B cell (primary cell): ENCODE measurements around the gene RUFY4. TPM values are rescaled to one million over a fixed set of nuclear protein-coding genes. Genes with fewer than 3 reads are reported as not detected.
"Not testable (repeated sequence)": the region's sequence is repeated elsewhere in the genome, so short reads cannot be mapped to it uniquely, and the experiment has no call there.

Experiments
- ATAC-seq: fragments of 200-7000 bp; cut with Tn5 transposase; one replicate; pipeline ENCODE4 v1.10.0; 2021; ENCODE audit warnings: low read depth, mild to moderate bottlenecking, moderate number of reproducible peaks, moderate library complexity
- CTCF ChIA-PET: fragments of 350-600 bp; sonication (Branson Sonifier 250); formaldehyde crosslinking; loops from one replicate; lab custom pipeline; 2021; ENCODE audit warnings: antibody characterized with exemption, inconsistent platforms; lab: Charles Lee
- POLR2A ChIA-PET: fragments of 350-600 bp; sonication (Branson Sonifier 250); formaldehyde crosslinking; loops from one replicate; lab custom pipeline; 2021; ENCODE audit warnings: antibody characterized with exemption; lab: Charles Lee
- DNase-seq: peaks from one replicate; pipeline ENCODE4 v3.0.0; 2013
- H2AFZ ChIP-seq: 2 replicates; pipeline ENCODE4 v1.6.1; 2012; ENCODE audit warnings: mild to moderate bottlenecking, low read depth, low read length; ENCODE audit not compliant: insufficient read depth, poor library complexity, severe bottlenecking
- H3K27ac ChIP-seq, 2 donors: 1 replicate in 1 of 2; 2 replicates in 1 of 2; pipeline ENCODE4 v1.5.1; 2012 to 2013; ENCODE audit warnings: low read length in 2 of 2, mild to moderate bottlenecking in 2 of 2, moderate library complexity in 1 of 2
- H3K27me3 ChIP-seq, 4 experiments: fragments of 200-600 bp in 1 of 4; sonication (generic) in 1 of 4; replicated peaks in 1 of 4; 1 replicate in 2 of 4; 2 replicates in 2 of 4; pipeline versions ENCODE4 v1.6.1 to v1.7.0; 2013 to 2016; ENCODE audit warnings: low read length in 3 of 4, mild to moderate bottlenecking in 2 of 4, mixed read lengths in 1 of 4, moderate library complexity in 1 of 4; ENCODE audit not compliant: insufficient read depth in 4 of 4, control insufficient read depth in 3 of 4; ENCODE audit errors: control extremely low read depth in 1 of 4
- H3K36me3 ChIP-seq, 2 experiments: replicated peaks in 1 of 2; 1 replicate in 1 of 2; 2 replicates in 1 of 2; pipeline versions ENCODE4 v1.6.1 to v1.7.1; 2013; ENCODE audit warnings: low read length in 1 of 2; ENCODE audit not compliant: insufficient read depth in 2 of 2, control insufficient read depth in 1 of 2; ENCODE audit errors: control extremely low read depth in 1 of 2, extremely low read depth in 1 of 2
- H3K4me1 ChIP-seq, 2 donors: fragments of 200-600 bp in 1 of 2; sonication (generic) in 1 of 2; 1 replicate in 1 of 2; 2 replicates in 1 of 2; pipeline versions ENCODE4 v1.5.1 to v1.6.1; 2013 to 2017; ENCODE audit warnings: low read length in 2 of 2; ENCODE audit not compliant: control insufficient read depth in 2 of 2, insufficient read depth in 2 of 2
- H3K4me2 ChIP-seq: replicated peaks from 2 replicates; pipeline ENCODE3; 2012; ENCODE audit warnings: mild to moderate bottlenecking, low read depth, low read length; ENCODE audit not compliant: poor library complexity, severe bottlenecking
- H3K4me3 ChIP-seq, 5 experiments: fragments of 200-600 bp in 1 of 5; sonication (generic) in 1 of 5; 1 replicate in 3 of 5; 2 replicates in 2 of 5; pipeline versions ENCODE4 v1.5.1 to v1.7.0; 2011 to 2016; ENCODE audit warnings: low read length in 4 of 5, mild to moderate bottlenecking in 4 of 5, low read depth in 2 of 5, control low read depth in 1 of 5, moderate library complexity in 1 of 5; ENCODE audit not compliant: insufficient read depth in 1 of 5; ENCODE audit errors: control extremely low read depth in 1 of 5, extremely low read depth in 1 of 5
- H3K79me2 ChIP-seq: fragments of 200-600 bp; sonication (generic); one replicate; pipeline ENCODE4 v1.6.0; 2016; ENCODE audit warnings: low read length; ENCODE audit not compliant: control insufficient read depth, insufficient read depth
- H3K9ac ChIP-seq: fragments of 200-600 bp; sonication (generic); 2 replicates; pipeline ENCODE4 v1.6.1; 2017; ENCODE audit warnings: mild to moderate bottlenecking, low read length, moderate library complexity
- H3K9me3 ChIP-seq, 3 donors: one replicate each; pipeline versions ENCODE4 v1.6.1 to v1.7.1; 2013; ENCODE audit warnings: low read length in 2 of 3; ENCODE audit not compliant: control insufficient read depth in 2 of 3, insufficient read depth in 1 of 3; ENCODE audit errors: control extremely low read depth in 1 of 3
- H4K20me1 ChIP-seq: 2 replicates; pipeline ENCODE4 v1.6.0; 2012; ENCODE audit warnings: mild to moderate bottlenecking, low read length; ENCODE audit not compliant: insufficient read depth, control insufficient read depth, poor library complexity, severe bottlenecking
- H3K27ac Mint-ChIP-seq: one replicate; pipeline ENCODE4 v1.8.0; 2021; ENCODE audit warnings: mixed read lengths
- H3K27me3 Mint-ChIP-seq: one replicate; pipeline ENCODE4 v1.8.0; 2021; ENCODE audit warnings: mixed read lengths
- H3K4me1 Mint-ChIP-seq: one replicate; pipeline ENCODE4 v1.8.0; 2021; ENCODE audit warnings: mixed read lengths
- H3K4me3 Mint-ChIP-seq: one replicate; pipeline ENCODE4 v1.8.0; 2021; ENCODE audit warnings: mixed read lengths
- H3K9me3 Mint-ChIP-seq: one replicate; pipeline ENCODE4 v1.8.0; 2022; ENCODE audit warnings: mixed read lengths; ENCODE audit not compliant: insufficient read depth
- EZH2 ChIP-seq: IDR thresholded peaks from 2 replicates; pipeline ENCODE4 v1.6.1; 2012; ENCODE audit warnings: borderline replicate concordance, low read depth, mild to moderate bottlenecking, moderate library complexity, low read length; ENCODE audit not compliant: insufficient read depth, poor library complexity, severe bottlenecking
- WGBS: methylation state at CpG from one replicate; pipeline ENCODE4 v1.1.5; 2013; ENCODE audit warnings: missing lambda C conversion rate; ENCODE audit not compliant: insufficient coverage; 5-methylcytosine and 5-hydroxymethylcytosine counted together
- intact Hi-C: fragments of 100-400 bp; cut with micrococcal nuclease; formaldehyde crosslinking; loops from one replicate; pipeline ENCODE4 v1.10.0; 2022
- polyA plus RNA-seq: library from polyadenylated mRNA; depleted of rRNA; stranded (reverse); fragments of >200 nt; gene quantifications from 2 replicates; pipeline ENCODE4 v1.2.3, GENCODE V29; 2012
- total RNA-seq, 2 donors: library from RNA; stranded (reverse); fragments of 120-200 nt in 1 of 2; gene quantifications; 1 replicate in 1 of 2; 2 replicates in 1 of 2; pipeline versions ENCODE4 v1.2.3 to v1.2.4, GENCODE V29; 2013 to 2022
- TF ChIP-seq, protein P1 (sequence below): fragments of 200-600 bp; IDR thresholded peaks from one replicate; pipeline ENCODE4 v1.8.0; 2022; ENCODE audit warnings: antibody characterized with exemption, mild to moderate bottlenecking

The RUFY4 gene
- total and polyA plus RNA-seq, 2 donors (not counting 1 experiment from before 2014, with no cell fraction given): 0.34 TPM; not detected in 1

DNA sequence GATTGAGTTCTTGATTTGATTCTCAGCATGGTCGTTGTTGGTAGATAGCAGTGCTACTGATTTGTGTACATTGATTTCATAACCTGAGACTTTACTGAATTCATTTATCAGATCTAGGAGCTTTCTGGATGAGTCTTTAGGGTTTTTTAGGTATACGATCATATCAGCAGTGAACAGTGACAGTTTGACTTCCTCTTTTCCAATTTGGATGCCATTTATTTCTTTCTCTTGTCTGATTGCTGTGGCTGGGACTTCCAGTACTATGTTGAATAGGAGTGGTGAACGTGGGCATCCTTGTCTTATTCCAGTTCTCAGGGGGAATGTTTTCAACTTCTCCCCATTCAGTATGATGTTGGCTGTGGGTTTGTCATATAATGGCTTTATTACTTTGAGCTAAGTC lies 28.9 kb downstream of the RUFY4 start:
- H4K20me1 ChIP-seq: no peaks in the 10 kb centered on the region
- peaks cover 0 to 2% (median 0%) of the 10 kb centered on the region in 3 donors for H3K9me3 ChIP-seq
- H3K27ac ChIP-seq: no peak overlapping the region
- POLR2A ChIA-PET: no interaction called here
- H3K9ac ChIP-seq: no peak overlapping the region
- WGBS: no CpG with 5 or more reads among the region's 3 CpGs
- no peak for ATAC-seq
- H3K79me2 ChIP-seq: no peaks in the 10 kb centered on the region
- no peaks in the 10 kb centered on the region for H3K36me3 ChIP-seq
- no peaks in the 10 kb centered on the region for H3K27me3 ChIP-seq
- no peak for DNase-seq
- intact Hi-C loops: no loop called here
- H3K4me3 ChIP-seq: no peak overlapping the region
- Mint-ChIP-seq H3K27ac (no peak overlapping the region), H3K9me3 (peaks cover 3% of the 10 kb centered on the region), H3K27me3 (peaks cover 11% of the 10 kb centered on the region), H3K4me1 (no peaks in the 10 kb centered on the region), H3K4me3 (no peak overlapping the region)
- H3K4me1 ChIP-seq: no peaks in the 10 kb centered on the region
- CTCF ChIA-PET: interaction anchor here (0.5 kb wide), 1 partner anchor 1690 kb away, joined by 4 read pairs; no protein-coding TSS in a partner anchor
- no peak overlapping the region for H2AFZ ChIP-seq
- TF ChIP-seq, protein P1, sequence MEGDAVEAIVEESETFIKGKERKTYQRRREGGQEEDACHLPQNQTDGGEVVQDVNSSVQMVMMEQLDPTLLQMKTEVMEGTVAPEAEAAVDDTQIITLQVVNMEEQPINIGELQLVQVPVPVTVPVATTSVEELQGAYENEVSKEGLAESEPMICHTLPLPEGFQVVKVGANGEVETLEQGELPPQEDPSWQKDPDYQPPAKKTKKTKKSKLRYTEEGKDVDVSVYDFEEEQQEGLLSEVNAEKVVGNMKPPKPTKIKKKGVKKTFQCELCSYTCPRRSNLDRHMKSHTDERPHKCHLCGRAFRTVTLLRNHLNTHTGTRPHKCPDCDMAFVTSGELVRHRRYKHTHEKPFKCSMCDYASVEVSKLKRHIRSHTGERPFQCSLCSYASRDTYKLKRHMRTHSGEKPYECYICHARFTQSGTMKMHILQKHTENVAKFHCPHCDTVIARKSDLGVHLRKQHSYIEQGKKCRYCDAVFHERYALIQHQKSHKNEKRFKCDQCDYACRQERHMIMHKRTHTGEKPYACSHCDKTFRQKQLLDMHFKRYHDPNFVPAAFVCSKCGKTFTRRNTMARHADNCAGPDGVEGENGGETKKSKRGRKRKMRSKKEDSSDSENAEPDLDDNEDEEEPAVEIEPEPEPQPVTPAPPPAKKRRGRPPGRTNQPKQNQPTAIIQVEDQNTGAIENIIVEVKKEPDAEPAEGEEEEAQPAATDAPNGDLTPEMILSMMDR: no peak
- no peak for TF ChIP-seq EZH2
- H3K4me2 ChIP-seq: no peak overlapping the region

DNA sequence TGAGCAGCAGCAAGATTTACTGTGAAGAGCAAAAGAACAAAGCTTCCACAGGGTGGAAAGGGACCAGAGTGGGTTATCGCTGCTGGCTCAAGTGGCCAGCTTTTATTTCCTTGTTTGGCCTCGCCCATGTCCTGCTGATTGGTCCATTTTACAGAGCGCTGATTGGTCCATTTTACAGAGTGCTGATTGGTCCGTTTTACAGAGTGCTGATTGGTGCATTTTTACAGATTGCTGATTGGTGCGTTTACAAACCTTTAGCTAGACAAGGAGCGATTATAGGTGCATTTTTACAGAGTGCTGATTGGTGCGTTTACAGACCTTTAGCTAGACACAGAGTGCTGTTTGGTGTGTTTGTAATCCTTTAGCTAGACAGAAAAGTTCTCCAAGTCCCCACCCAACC lies 39.8 kb downstream of the RUFY4 start:
- CTCF ChIA-PET, H3K4me3 Mint-ChIP-seq, POLR2A ChIA-PET, H3K36me3 ChIP-seq, H3K27ac ChIP-seq, H3K27me3 ChIP-seq, ATAC-seq, H3K4me1 ChIP-seq, H4K20me1 ChIP-seq, H3K9me3 Mint-ChIP-seq, H3K4me1 Mint-ChIP-seq, intact Hi-C loops, DNase-seq, H2AFZ ChIP-seq, H3K4me3 ChIP-seq, H3K9ac ChIP-seq, H3K4me2 ChIP-seq, H3K27ac Mint-ChIP-seq, H3K79me2 ChIP-seq: not testable (repeated sequence)
- H3K27me3 Mint-ChIP-seq: peaks cover 46% of the 10 kb centered on the region
- WGBS: 83% methylated on average over 5 of the region's 7 CpGs
- H3K9me3 ChIP-seq: peaks cover 0 to 18% (median 3%) of the 10 kb centered on the region in 3 donors

DNA sequence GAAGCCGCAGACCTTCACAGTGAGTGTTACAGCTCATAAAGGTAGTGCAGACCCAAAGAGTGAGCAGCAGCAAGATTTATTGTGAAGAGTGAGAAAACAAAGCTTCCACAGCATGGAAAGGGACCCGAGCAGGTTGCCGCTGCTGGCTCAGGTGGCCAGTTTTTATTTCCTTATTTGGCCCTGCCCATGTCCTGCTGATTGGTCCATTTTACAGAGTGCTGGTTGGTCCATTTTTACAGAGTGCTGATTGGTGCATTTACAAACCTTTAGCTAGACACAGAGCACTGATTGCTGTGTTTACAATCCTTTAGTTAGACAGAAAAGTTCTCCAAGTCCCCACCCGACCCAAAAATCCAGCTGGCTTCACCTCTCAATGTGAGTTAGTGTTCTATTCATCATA lies 52.7 kb downstream of the RUFY4 start:
- H2AFZ ChIP-seq, CTCF ChIA-PET, H4K20me1 ChIP-seq, ATAC-seq, POLR2A ChIA-PET, H3K4me1 ChIP-seq, H3K9me3 Mint-ChIP-seq, H3K36me3 ChIP-seq, H3K4me2 ChIP-seq, intact Hi-C loops, H3K4me1 Mint-ChIP-seq, DNase-seq, H3K9ac ChIP-seq, H3K79me2 ChIP-seq, H3K4me3 ChIP-seq, H3K27ac Mint-ChIP-seq, H3K4me3 Mint-ChIP-seq, H3K27ac ChIP-seq: not testable (repeated sequence)
- peaks cover 0 to 16% (median 6%) of the 10 kb centered on the region in 3 donors for H3K9me3 ChIP-seq
- H3K27me3 Mint-ChIP-seq: peaks cover 30% of the 10 kb centered on the region
- WGBS: 90% methylated on average over 3 of the region's 4 CpGs
- H3K27me3 ChIP-seq: peaks cover 0 to 10% (median 4%) of the 10 kb centered on the region in 4 experiments
